ENCODE measurements around the gene SMCP. TPM values are rescaled to one million over a fixed set of nuclear protein-coding genes. Genes with fewer than 3 reads are reported as not detected.

Gene SMCP
- total RNA-seq, 1 donor from 2014 or later, result not detected

- no peak for DNase-seq (ENCODE audit: missing footprints)
- intact Hi-C loops (cut with DNase I), result no loop called here
- ATAC-seq, result no peak
These were observed 50.5 kb downstream of the SMCP start for GRCh38 chr1:152928671-152929070.

GRCh38 chr1:152932170-152932811 is 54.2 kb downstream of the SMCP start:
- intact Hi-C loops (cut with DNase I), result no loop called here
- ATAC-seq (no peak), DNase-seq (ENCODE audit: missing footprints) (no peak)

GRCh38 chr1:152933196-152933595 is 55.1 kb downstream of the SMCP start:
- ATAC-seq, result no peak

More at GRCh38 chr1:152933196-152933595, 55.1 kb downstream of the SMCP start:
- intact Hi-C loops (cut with DNase I), result no loop called here
- no peak for DNase-seq (ENCODE audit: missing footprints)

Other genes with a start within 250 kb of the SMCP start
- gene LCE2D, start 214.9 kb upstream of the SMCP start, total RNA-seq, result not detected
- gene LCE2C, start 203.0 kb upstream of the SMCP start, total RNA-seq, result not detected
- not detected for gene LCE2B, start 192.2 kb upstream of the SMCP start, total RNA-seq
- gene LCE2A, start 180.0 kb upstream of the SMCP start, total RNA-seq, result not detected
- not detected for gene LCE4A, start 170.2 kb upstream of the SMCP start, total RNA-seq
- gene KPRP, start 120.3 kb upstream of the SMCP start, total RNA-seq, result not detected
- not detected for gene LCE1F, start 103.2 kb upstream of the SMCP start, total RNA-seq
- not detected for gene LCE1E, start 92.1 kb upstream of the SMCP start, total RNA-seq
- not detected for gene LCE1D, start 81.6 kb upstream of the SMCP start, total RNA-seq
- not detected for gene LCE1C, start 71.7 kb upstream of the SMCP start, total RNA-seq
- not detected for gene LCE1B, start 66.4 kb upstream of the SMCP start, total RNA-seq
- not detected for gene LCE1A, start 50.8 kb upstream of the SMCP start, total RNA-seq
- gene LCE6A, start 35.5 kb upstream of the SMCP start, total RNA-seq, result not detected
- gene LCE7A, start 18.3 kb upstream of the SMCP start, total RNA-seq, result not detected
- not detected for gene IVL, start 30.2 kb downstream of the SMCP start, total RNA-seq
- gene SPRR5, start 68.9 kb downstream of the SMCP start, total RNA-seq, result not detected
- gene SPRR4, start 92.3 kb downstream of the SMCP start, total RNA-seq, result not detected
- not detected for gene SPRR1A, start 105.8 kb downstream of the SMCP start, total RNA-seq
- gene SPRR3, start 123.4 kb downstream of the SMCP start, total RNA-seq, result not detected
- not detected for gene SPRR1B, start 152.9 kb downstream of the SMCP start, total RNA-seq
- not detected for gene SPRR2D, start 162.8 kb downstream of the SMCP start, total RNA-seq
- not detected for gene SPRR2A, start 179.2 kb downstream of the SMCP start, total RNA-seq
- not detected for gene SPRR2B, start 193.3 kb downstream of the SMCP start, total RNA-seq
- not detected for gene SPRR2E, start 216.2 kb downstream of the SMCP start, total RNA-seq
- not detected for gene SPRR2F, start 235.2 kb downstream of the SMCP start, total RNA-seq

Data from Right ventricle myocardium inferior (tissue), 1 donor.